Right cardiac atrium (tissue), 5 donors: ENCODE results near the gene LSMEM2. TPM values are rescaled to one million over a fixed set of nuclear protein-coding genes. Genes with fewer than 3 reads are reported as not detected.

Source experiments
- ATAC-seq, 2 donors: fragments of 200-7000 bp; cut with Tn5 transposase; one replicate each; pipeline versions ENCODE4 v1.8.0 to v1.9.1; 2020; ENCODE audit warnings: moderate library complexity in 2 of 2, mild to moderate bottlenecking in 1 of 2
- DNase-seq, 3 donors: peaks; one replicate each; pipeline ENCODE4 v3.0.0-alpha.2; 2020
- H3K27ac ChIP-seq: one replicate; pipeline ENCODE4 v1.5.1; 2013; ENCODE audit warnings: mild to moderate bottlenecking, low read length, control low read depth, moderate library complexity
- H3K27me3 ChIP-seq: one replicate; pipeline ENCODE4 v1.6.1; 2013; ENCODE audit not compliant: control insufficient read depth, insufficient read depth
- H3K4me1 ChIP-seq: one replicate; pipeline ENCODE4 v1.6.1; 2013; ENCODE audit warnings: low read length; ENCODE audit not compliant: control insufficient read depth, insufficient read depth
- H3K4me3 ChIP-seq: one replicate; pipeline ENCODE4 v1.5.1; 2013; ENCODE audit warnings: low read length, control low read depth
- H3K9me3 ChIP-seq: one replicate; pipeline ENCODE4 v1.6.1; 2013; ENCODE audit warnings: low read length; ENCODE audit not compliant: control insufficient read depth
- WGBS: extraction: QIAGEN DNeasy Blood & Tissue Kit; methylation state at CpG from one replicate; pipeline ENCODE4 v1.1.7; 2013; 5-methylcytosine and 5-hydroxymethylcytosine counted together
- intact Hi-C, 4 donors: fragments of 100-400 bp; cut with DNase I; formaldehyde crosslinking; loops; one replicate each; pipeline versions ENCODE4 v1.11.0 to v1.14.0; 2022 to 2023
- polyA plus RNA-seq: library from polyadenylated mRNA; stranded (reverse); fragments of 200-250 nt; gene quantifications from one replicate; pipeline ENCODE4 v1.2.3, GENCODE V29; 2013
- total RNA-seq, 4 donors: library from RNA; stranded (reverse); fragmentation: NEBNext Ultra II Directional; extraction: Animal tissue kit (Norgen Biotek cat#: 25700); gene quantifications; one replicate each; pipeline ENCODE4 v1.2.1, GENCODE V29; 2021
- donor health status: healthy with polysubstance abuse.
- donor health status: DM: no; HTN: yes; CAD: no.
- donor health status: DM: no; HTN: no; CAD: no.
- donor health status: DM: no; HTN: yes; CAD: no; lungs with severe emphysema.
- donor health status: DM: yes; HTN: yes; CAD: no.

LSMEM2 gene
- total and polyA plus RNA-seq, 5 donors: 1.4 to 15.7 (median 10.7) TPM

GRCh38 chr3:50337175-50337861 lies 58.4 kb downstream of the LSMEM2 start:
- ATAC-seq (peak; percentile 82 to 91), DNase-seq (peak; percentile 100)
- H3K27me3 ChIP-seq: no peaks in the 10 kb centered on the region
- peak overlapping the region; percentile 96 for H3K27ac ChIP-seq
- peak overlapping the region; percentile 74 for H3K4me3 ChIP-seq
- H3K9me3 ChIP-seq: no peaks in the 10 kb centered on the region
- H3K4me1 ChIP-seq: no peaks in the 10 kb centered on the region
- under 1% methylated on average over 79 of the region's 79 CpGs for WGBS
- intact Hi-C loops: no loop called here

Other genes starting within 250 kb of the LSMEM2 start
- 10 to 100 TPM; 67.1 to 83.8 (median 76.6) TPM for gene RBM5, start 190.2 kb upstream of the LSMEM2 start, total RNA-seq
- 54.9 TPM for gene RBM5, start 190.2 kb upstream of the LSMEM2 start, polyA plus RNA-seq
- gene SEMA3F, start 123.8 kb upstream of the LSMEM2 start, total RNA-seq: 10 to 100 TPM in 2 of 4 donors, 1 to 10 TPM in 2; 7.3 to 15.2 (median 9.4) TPM
- gene SEMA3F, start 123.8 kb upstream of the LSMEM2 start, polyA plus RNA-seq: 10.2 TPM
- gene GNAT1, start 87.5 kb upstream of the LSMEM2 start, total RNA-seq: not detected
- gene GNAT1, start 87.5 kb upstream of the LSMEM2 start, polyA plus RNA-seq: not detected
- 10 to 100 TPM in 1 of 4 donors, 1 to 10 TPM in 3; 5.0 to 10.4 (median 8.9) TPM for gene SLC38A3, start 73.8 kb upstream of the LSMEM2 start, total RNA-seq
- 5.4 TPM for gene SLC38A3, start 73.8 kb upstream of the LSMEM2 start, polyA plus RNA-seq
- 100 to 1,000 TPM; 129 to 149 (median 148) TPM for gene GNAI2, start 42.9 kb upstream of the LSMEM2 start, total RNA-seq
- gene GNAI2, start 42.9 kb upstream of the LSMEM2 start, polyA plus RNA-seq: 122 TPM
- 10 to 100 TPM; 19.2 to 33.9 (median 29.3) TPM for gene SEMA3B, start 9.9 kb upstream of the LSMEM2 start, total RNA-seq
- 35.7 TPM for gene SEMA3B, start 9.9 kb upstream of the LSMEM2 start, polyA plus RNA-seq
- 10 to 100 TPM; 51.0 to 67.6 (median 56.9) TPM for gene IFRD2, start 13.3 kb downstream of the LSMEM2 start, total RNA-seq
- 50.9 TPM for gene IFRD2, start 13.3 kb downstream of the LSMEM2 start, polyA plus RNA-seq
- 1 to 10 TPM; 1.1 to 2.4 (median 1.7) TPM for gene HYAL3, start 20.3 kb downstream of the LSMEM2 start, total RNA-seq
- gene HYAL3, start 20.3 kb downstream of the LSMEM2 start, polyA plus RNA-seq: 2.9 TPM
- gene NAA80, start 20.3 kb downstream of the LSMEM2 start, total RNA-seq: 10 to 100 TPM in 1 of 4 donors, 1 to 10 TPM in 3; 8.1 to 11.5 (median 8.7) TPM
- 11.3 TPM for gene NAA80, start 20.3 kb downstream of the LSMEM2 start, polyA plus RNA-seq
- gene HYAL1, start 24.5 kb downstream of the LSMEM2 start, total RNA-seq: 10 to 100 TPM; 17.8 to 33.7 (median 26.8) TPM
- 25.4 TPM for gene HYAL1, start 24.5 kb downstream of the LSMEM2 start, polyA plus RNA-seq
- gene HYAL2, start 43.7 kb downstream of the LSMEM2 start, total RNA-seq: 100 to 1,000 TPM in 1 of 4 donors, 10 to 100 TPM in 3; 40.9 to 114 (median 46.5) TPM
- gene HYAL2, start 43.7 kb downstream of the LSMEM2 start, polyA plus RNA-seq: 57.7 TPM
- 10 to 100 TPM; 28.9 to 33.0 (median 30.0) TPM for gene TUSC2, start 49.1 kb downstream of the LSMEM2 start, total RNA-seq
- gene TUSC2, start 49.1 kb downstream of the LSMEM2 start, polyA plus RNA-seq: 34.9 TPM
- 10 to 100 TPM; 15.6 to 19.1 (median 15.8) TPM for gene RASSF1, start 61.7 kb downstream of the LSMEM2 start, total RNA-seq
- gene RASSF1, start 61.7 kb downstream of the LSMEM2 start, polyA plus RNA-seq: 20.4 TPM
- under 1 TPM; 0.20 to 0.40 (median 0.29) TPM for gene ZMYND10, start 66.6 kb downstream of the LSMEM2 start, total RNA-seq
- gene ZMYND10, start 66.6 kb downstream of the LSMEM2 start, polyA plus RNA-seq: 0.25 TPM
- 10 to 100 TPM; 18.4 to 24.3 (median 19.3) TPM for gene NPRL2, start 71.7 kb downstream of the LSMEM2 start, total RNA-seq
- 16.7 TPM for gene NPRL2, start 71.7 kb downstream of the LSMEM2 start, polyA plus RNA-seq
- gene CYB561D2, start 71.8 kb downstream of the LSMEM2 start, total RNA-seq: 10 to 100 TPM in 2 of 4 donors, 1 to 10 TPM in 2; 8.5 to 11.1 (median 10.4) TPM
- 10.8 TPM for gene CYB561D2, start 71.8 kb downstream of the LSMEM2 start, polyA plus RNA-seq
- gene TMEM115, start 80.4 kb downstream of the LSMEM2 start, total RNA-seq: 10 to 100 TPM; 28.7 to 33.3 (median 31.7) TPM
- gene TMEM115, start 80.4 kb downstream of the LSMEM2 start, polyA plus RNA-seq: 32.5 TPM
- 10 to 100 TPM in 3 of 4 donors, 1 to 10 TPM in 1; 8.7 to 56.1 (median 40.9) TPM for gene CACNA2D2, start 224.5 kb downstream of the LSMEM2 start, total RNA-seq
- 25.7 TPM for gene CACNA2D2, start 224.5 kb downstream of the LSMEM2 start, polyA plus RNA-seq